HuH-7.5 (cell line): ENCODE results near the gene CRACR2A.

ENCODE experiments used
- DNase-seq: peaks from one replicate; pipeline ENCODE4 v3.0.0; 2011; ENCODE audit warnings: low spot score

CRACR2A gene

GRCh38 chr12:3725388-3726115, 27.4 kb downstream of the CRACR2A start:
- no peak for DNase-seq

GRCh38 chr12:3723916-3724805, 28.7 kb downstream of the CRACR2A start:
- DNase-seq, result no peak

GRCh38 chr12:3722368-3722767, 30.5 kb downstream of the CRACR2A start:
- no peak for DNase-seq

- no peak for DNase-seq
These were observed 32.1 kb downstream of the CRACR2A start for GRCh38 chr12:3720772-3721171.

GRCh38 chr12:3718100-3718499, 34.8 kb downstream of the CRACR2A start:
- DNase-seq, result no peak

GRCh38 chr12:3717283-3717898, 35.5 kb downstream of the CRACR2A start:
- DNase-seq, result no peak

DNA sequence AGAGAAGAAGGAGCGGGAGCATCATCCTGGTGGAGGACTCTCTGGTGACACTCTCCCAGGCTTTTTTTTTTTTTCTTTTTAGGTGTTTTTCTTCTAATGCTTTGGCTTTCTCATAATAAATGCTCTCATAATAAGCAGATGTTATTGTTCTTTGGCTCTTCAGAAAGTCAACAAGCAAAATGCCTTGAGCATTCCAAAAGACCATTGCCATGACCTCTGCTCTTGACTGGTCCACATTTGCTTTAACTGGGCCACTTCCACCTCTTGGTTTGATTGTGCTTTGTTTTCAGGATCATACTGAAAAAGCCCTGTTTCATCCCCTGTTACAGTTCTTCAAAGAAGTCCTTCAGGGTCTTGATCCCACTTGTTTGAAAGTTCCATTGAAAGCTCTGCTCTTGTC, 36.9 kb downstream of the CRACR2A start:
- no peak for DNase-seq

GRCh38 chr12:3713947-3714346, 39.0 kb downstream of the CRACR2A start:
- no peak for DNase-seq

DNA sequence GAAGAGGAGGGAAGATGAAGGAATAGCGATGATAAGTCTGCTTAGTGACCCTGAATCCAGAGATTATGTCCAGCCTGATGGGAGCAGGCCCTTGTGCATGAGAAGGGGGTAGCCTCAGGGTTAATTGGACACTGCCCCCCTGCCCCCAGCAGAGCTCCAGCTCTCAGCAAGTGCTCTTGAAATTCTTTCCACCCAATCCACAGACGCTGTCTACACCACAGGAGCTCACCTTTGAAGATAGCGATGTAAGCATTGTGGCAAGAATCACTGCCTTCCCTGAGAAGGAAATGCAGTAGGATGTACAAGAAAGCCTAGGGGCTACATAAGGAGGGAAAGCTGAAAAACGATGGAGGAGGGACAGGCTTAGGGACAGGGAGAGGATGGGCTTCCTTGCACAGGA, 39.4 kb downstream of the CRACR2A start:
- DNase-seq, result no peak

DNA sequence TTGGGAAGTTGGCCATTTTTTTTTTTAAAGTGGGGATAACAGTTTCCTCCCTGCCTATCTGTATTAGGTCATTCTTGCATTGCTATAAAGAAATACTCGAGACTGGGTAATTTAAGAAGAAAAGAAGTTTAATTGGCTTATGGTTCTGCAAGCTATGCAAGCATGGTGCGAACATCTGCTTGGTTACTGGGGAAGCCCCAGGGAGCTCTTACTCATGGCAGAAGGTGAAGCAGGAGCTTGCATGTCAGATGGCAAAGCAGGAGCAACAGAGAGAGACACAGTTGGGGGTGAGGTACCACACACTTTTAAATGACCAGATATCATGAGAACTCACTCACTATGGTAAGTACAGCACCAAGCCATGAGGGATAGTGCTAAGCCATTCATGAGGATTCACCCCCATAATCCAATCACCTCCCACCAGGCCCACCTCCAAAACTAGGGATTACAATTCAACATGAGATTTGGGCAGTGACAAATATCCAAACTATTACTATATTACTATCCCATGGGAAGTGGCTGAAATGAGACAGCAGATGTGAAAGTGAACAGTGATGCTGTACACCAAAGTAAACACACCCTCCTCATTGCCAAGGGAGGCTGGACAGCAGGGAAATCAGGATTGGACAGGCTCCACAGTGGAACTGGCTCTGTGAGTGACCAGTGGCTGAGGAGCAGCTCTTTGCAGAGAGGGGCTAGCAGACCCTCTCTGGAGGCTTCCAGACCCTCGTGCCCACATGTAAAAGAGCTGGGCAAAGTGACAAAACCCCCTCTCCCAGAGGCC, 40.5 kb downstream of the CRACR2A start:
- DNase-seq, result no peak

DNA sequence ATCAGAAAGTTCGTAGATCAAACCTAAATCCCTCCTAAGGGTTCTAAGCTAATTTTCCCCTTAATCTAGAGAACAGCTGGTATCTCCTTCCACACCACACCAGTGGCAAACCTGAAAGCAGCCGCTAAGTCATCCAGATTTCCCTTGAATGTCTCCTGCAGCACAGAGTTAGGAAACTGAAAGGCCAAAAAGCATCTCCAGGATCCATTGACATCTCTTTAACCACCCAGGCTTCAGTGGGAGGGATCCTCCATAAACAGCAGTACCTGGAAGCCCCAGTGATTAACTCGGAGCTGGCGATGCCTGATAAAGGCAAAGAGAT, 47.6 kb downstream of the CRACR2A start:
- DNase-seq, result no peak

DNA sequence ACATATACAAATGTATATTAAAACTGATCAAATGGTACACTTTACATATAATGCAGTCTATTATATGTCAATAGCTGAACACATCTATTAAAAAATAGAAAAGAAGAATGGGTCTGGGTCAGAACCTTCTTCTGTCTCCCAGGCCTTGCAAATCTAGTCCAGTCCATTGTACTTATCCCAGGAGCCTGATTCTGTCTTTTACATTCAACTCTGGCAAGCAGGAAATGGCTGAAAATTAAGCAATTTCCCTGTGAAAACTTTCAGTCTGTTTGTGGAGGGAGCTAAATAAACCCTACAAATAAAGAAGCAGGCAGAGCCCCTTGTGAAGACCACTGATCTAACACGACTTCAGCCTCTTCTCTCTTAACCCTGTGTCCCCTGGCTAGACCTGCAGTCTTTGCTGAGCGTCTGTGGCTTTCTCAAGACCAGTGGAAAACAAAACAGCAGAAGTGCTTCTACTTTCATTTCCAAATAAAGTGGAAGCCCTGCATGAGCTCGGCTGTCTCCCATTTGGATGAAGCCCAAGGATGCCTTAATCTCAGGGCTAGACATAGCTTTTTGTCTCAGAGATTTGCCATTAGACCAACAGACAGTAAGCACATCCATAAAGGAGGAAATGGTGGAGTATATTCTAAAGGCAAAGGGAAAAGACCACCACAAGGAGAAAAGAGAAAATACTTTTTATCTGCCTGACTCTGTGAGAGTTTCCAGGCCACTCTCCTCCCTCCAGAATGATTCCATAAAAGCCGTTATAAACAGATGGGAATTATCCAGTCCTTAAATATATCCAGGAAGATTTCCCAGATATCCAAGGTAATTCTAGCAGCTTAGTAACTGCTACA, 48.2 kb downstream of the CRACR2A start:
- no peak for DNase-seq

DNA sequence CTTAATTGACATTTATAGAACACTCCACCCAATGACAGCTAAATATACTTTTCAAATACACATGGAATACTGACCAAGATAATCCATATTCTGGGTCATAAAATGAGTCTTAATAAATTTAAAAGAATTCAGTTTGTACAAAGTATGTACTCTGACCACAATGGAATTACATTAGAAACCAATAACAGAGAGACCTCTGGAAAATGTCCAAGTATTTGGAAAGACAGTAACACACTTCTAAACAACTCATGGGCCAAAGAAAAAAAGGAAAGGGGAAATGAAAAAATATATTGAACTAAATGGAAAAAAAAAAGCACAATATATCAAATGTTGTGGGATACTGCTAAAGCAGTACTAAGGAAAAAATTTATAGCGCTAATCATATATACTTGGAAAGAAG, 52.0 kb downstream of the CRACR2A start:
- no peak for DNase-seq

DNA sequence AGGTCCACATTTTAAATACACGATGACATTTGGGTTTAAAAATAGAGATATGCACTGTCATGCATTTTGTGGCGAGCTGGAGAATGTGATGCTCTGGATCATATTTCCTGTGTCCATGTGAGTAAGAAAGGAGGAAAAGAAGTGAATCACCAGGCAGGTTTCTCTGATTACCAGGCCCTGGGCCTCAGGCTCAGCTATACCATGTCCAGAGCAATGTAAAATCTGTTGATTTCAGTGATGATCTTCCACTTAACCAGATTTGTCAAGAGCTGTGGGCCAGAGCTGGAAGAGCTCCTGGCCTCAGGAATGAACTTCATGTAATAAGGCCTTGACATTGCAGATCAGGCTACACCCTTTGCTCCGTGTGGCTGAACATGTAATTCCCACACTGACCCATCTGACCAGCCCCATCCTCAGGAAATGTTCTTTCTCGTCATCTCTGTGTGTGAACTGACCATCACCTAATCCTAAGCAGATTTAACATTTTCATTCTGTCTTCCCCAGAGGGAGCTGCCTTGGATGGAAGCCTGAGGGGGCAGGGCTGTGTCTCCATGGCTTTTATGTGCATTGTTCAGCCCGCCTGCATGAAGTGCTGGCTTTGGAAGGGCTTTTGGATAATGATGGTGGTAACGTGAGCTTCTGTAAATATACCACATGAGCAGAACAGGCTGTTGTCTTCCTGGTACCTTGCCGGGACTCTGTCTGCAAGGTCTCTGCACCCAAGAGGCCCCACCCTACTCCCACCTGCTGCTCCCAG, 54.5 kb downstream of the CRACR2A start:
- DNase-seq, result no peak

- DNase-seq, result no peak
These were observed 55.5 kb downstream of the CRACR2A start for GRCh38 chr12:3697311-3697870.

- DNase-seq, result no peak
These were observed 58.2 kb downstream of the CRACR2A start for GRCh38 chr12:3694673-3695072.

GRCh38 chr12:3692616-3693365, 60.1 kb downstream of the CRACR2A start:
- no peak for DNase-seq

- DNase-seq, result no peak
These were observed 66.4 kb downstream of the CRACR2A start for GRCh38 chr12:3686463-3686862.

- DNase-seq, result no peak
These were observed 67.1 kb downstream of the CRACR2A start for GRCh38 chr12:3685830-3686229.
